Endometrial microvascular endothelial cells (primary cell): ENCODE measurements around the gene ENTPD2. TPM values are rescaled to one million over a fixed set of nuclear protein-coding genes. Genes with fewer than 3 reads are reported as not detected.
"Not testable (repeated sequence)": the region's sequence is repeated elsewhere in the genome, so short reads cannot be mapped to it uniquely, and the experiment has no call there.

Source experiments
- in situ Hi-C: cut with HindIII; loops from 2 replicates; pipeline ENCODE4 v1.10.0; 2017; ENCODE audit warnings: low sequenced_read_pairs, low pct_unique_long_range_greater_than_20kb; ENCODE audit errors: inconsistent ontology term
- total RNA-seq: library from RNA; depleted of rRNA; stranded (reverse); fragments of >200 nt; gene quantifications from one replicate; pipeline ENCODE4 v1.2.3, GENCODE V29; 2015; ENCODE audit errors: inconsistent ontology term

Gene ENTPD2
- total RNA-seq, 1 donor from 2014 or later = not detected

DNA sequence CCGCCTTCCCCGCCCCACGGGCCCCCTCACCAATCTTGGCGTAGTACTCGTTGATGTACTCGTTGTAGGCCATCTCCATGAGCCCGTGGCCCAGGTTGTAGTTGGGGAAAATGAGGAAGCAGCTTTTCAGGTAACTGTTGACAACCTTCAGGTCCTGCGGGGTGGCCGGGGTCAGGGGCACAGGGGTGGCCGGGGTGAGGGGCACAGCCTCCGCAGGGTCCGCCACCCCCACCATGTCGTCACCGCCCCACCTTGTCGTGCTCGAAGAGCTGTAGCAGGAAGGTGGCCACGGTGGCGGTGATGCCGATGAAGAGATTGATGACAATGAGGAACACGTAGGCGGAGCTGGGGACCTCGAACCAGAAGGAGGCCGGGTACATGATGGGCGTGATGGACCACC is 42.7 kb downstream of the ENTPD2 start:
- in situ Hi-C loops = no loop called here

DNA sequence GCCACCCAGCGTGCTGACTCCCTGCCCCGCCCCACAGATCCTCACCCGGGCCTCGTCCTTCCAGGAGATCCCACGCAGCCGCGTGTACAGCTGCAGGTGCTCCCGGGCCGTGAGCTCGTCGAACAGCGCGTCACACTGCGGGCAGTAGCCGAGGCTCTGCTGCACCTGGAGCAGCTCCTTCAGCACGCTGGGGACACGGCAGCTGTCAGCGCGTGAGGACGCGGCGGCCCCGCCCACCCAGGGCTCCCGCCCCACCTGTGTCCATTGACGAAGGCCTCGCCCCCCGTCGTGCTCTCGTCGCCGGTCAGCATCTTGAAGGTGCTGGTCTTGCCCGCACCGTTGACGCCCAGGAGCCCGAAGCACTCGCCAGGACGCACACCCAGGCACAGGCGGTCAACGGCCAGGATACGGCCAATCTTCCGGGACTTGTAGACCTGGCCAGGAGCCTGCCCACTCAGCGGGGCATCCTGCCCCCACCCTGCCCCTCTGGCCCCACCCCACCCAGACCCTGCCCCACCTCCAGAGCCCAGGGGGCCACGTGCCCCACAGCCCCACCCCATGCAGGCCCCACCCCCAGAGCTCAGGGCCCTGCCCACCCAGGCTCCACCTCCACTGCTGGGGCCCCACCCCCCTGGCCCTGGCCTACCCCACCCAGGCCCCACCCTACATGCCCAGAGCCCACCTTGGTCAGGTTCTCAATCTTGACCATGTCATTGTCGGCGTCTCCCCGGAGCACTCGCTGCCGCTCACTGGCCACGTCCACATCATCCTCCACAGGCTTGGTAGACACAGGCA is 43.7 kb downstream of the ENTPD2 start:
- in situ Hi-C loops = no loop called here

DNA sequence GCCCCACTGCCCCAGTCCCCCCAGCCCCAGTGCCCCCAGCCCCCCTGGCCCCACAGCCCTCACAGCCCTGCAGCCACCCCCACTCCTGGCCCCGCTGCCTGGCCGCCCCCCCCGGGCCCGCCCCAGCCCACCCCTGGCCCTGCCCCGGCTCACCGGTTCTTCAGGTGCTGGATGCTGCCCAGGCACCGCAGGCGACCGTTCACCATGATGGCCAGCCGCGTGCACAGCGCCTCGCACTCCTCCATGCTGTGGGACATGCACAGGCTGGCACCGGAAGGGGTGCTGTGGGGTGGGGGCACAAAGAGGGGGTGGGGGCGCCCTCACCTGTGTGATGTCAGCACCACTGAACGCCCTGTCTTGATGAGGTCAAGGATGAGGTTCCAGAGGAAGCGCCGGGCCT is 44.6 kb downstream of the ENTPD2 start:
- in situ Hi-C loops = no loop called here

DNA sequence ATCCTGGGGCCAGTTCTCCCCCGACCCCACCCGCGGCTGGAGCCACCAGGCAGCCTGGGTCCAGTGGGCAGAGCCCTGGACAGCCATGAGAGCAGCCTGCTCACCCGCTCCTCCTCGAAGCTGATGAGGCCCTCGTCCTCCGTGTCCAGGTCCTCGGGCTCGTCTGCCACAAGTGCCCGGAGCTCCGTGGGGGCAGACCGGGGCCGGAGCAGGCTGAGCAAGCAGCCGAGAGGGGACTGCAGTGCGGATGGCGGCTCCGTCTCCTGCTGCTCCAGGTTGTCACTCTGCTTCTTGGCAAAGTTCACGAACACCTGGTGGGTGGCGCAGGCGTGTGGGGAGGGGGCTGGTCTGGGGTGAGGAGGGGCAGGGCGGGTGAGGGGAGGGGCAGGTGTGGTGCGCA is 45.5 kb downstream of the ENTPD2 start:
- in situ Hi-C loops = no loop called here

DNA sequence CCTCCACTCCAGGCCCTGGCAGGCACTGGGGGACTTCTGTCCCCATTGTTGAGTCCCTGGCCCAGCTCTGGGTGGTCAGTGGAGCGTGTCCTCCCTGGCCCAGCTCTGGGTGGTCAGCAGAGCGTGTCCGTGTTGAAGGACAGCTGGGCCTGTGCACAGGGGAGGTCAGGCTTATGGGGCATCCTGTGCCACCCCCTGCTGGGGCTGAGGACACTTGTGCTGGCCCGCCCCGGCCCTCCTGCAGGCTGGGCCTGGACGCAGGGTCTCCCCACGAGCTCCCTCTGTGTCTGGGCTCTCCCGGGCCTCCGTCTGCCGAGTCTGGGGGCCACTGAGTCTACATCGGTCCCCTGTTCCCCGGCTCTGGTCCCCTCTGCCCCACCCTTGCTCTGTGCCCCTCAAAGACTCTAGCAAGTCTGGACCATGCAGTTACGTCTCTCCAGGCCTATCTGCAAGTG is 46.0 kb downstream of the ENTPD2 start:
- in situ Hi-C loops = no loop called here

DNA sequence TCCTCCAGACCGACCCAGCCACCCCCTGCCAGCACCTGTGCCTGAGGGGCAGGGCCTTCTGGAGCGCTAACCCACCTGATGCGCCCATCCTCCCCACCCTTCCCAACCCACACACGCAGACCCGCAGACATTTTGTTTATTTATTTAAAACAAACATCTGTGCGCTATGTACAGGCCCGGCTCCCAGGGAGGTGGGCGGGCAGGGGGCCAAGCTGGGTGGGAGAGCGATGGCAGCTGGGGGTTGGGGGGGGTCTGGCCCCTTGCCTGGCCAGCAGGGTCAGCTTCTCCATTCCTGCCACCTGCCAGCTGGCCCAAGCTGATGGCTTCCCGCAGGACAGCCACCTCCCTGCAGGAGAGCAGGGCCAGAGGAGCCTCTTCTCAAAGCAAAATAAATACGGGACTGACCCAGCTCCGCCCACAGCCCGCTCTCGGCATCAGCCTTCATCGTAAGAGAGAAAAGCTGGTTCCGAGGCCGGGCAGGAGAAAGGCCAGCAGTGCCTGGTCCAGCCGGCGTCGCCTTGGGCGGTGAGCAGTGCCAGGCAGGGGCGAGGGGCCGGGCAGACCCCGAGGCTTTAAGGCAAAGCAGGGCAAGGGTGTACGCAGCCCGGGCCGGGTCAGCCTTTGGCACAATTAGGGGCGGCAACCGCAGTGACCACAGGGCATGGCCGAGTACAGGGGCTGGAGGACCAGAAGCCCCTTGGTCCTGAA is 46.6 kb downstream of the ENTPD2 start:
- in situ Hi-C loops = no loop called here

DNA sequence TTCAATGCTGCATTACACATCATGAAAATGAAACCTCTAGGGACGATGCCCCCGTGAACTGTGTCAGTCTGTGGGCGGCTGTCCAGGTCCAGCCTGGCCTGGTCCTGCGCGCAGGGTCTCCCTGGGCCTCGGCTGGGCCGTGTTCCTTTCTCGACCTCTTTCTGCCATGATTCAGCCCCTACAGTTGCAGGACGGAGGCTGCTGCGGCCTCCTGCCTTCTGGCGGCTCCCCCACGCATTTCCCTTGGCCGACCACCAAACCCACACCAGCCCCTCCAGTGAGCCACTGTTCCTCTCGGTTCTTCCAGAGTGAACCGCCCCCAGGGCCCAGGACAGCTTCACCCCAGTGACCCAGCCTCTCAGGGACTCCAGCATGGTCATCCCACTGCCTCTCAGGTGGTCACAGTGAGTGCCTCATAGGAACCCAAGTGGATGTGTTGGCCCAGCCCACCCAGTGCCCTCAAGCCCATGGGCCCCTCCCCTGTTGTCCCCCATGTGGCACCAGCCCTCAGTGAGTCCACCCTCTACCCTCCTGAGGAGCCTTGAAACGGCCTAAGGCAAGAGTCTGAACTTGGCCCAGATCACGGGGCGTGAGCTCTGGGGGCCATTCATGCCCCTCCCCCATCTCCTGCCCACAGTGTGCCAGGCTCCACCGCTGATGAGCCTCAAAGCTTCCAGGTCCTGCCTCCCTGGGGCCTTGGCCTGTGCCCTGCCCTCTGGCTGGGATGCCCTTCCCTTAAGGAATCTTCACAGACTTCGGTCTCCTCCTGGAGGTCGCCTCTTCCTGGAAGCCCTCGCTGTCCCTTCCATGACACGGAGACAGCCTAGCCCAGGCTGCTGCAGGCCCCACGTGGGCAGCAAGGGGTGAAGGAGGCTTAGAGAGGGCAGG is 47.5 kb downstream of the ENTPD2 start:
- in situ Hi-C loops = no loop called here

DNA sequence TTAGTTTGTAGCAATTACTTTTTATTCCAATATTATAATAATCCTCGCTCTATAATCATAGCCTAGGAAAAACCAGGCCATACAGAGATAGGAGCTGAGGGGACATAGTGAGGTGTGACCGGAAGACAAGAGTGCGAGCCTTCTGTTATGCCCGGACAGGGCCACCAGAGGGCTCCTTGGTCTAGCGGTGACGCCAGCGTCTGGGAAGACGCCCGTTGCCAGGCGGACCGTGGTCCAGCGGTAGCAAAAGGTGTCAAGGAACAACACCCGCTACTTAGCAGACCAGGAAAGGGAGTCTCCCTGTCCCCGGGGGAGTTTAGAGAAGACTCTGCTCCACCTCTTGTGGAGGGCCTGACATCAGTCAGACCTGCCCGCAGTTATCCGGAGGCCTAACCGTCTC is 49.6 kb downstream of the ENTPD2 start:
- in situ Hi-C loops = not testable (repeated sequence)

DNA sequence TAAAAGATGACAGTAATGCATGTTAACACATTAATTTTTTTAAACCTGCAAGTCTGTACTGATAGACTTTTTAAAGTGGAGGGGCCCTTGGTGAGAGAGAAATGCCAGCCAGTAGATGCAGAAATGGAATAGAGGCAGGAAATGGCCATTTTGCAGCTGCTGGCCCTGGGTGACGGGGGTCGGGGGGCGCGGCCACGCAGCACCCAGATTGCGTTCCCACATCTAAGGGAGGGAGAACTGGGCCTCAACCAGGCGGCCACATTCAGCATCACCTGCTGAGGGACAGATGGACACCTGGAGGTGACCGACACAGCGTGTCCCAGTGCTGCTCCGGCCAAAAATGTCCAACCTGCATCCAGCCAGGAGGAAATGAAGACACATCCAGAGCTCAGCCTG is 51.2 kb downstream of the ENTPD2 start:
- in situ Hi-C loops = no loop called here

DNA sequence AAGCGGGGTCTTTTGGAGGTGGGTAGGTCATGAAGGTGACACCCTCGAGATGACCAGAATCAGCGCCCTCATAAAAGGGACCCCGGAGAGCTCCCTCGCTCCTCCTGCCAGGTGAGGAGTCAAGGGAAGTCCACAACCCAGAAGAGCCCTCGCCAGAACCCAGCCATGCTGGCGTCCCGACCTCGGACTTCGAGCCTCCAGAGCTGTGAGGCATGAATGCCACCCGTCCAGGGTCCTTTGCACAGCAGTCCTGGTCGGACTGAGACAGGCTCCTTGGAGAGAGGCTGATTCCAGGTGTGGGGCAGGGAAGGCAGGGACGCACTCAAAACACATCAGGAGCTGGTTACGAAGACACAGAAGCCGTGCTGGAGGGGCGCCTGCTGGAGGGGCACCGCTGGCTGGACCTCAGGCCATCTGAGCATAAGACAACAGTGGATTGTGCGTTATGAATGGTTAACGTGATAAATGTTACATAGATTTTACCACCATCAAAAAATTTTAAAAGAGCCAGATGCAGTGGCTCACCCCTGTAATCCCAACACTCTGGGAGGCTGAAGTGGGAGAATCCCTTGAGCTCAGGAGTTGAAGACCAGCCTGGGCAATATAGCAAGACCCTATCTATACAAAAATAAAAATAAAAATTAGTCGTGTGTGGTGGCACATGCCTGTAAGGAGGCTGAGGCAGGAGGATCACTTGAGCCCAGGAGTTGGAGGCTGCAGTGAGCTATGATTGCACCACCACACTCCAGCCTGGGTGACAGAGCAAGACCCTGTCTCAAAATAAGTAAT is 51.8 kb downstream of the ENTPD2 start:
- in situ Hi-C loops = no loop called here

DNA sequence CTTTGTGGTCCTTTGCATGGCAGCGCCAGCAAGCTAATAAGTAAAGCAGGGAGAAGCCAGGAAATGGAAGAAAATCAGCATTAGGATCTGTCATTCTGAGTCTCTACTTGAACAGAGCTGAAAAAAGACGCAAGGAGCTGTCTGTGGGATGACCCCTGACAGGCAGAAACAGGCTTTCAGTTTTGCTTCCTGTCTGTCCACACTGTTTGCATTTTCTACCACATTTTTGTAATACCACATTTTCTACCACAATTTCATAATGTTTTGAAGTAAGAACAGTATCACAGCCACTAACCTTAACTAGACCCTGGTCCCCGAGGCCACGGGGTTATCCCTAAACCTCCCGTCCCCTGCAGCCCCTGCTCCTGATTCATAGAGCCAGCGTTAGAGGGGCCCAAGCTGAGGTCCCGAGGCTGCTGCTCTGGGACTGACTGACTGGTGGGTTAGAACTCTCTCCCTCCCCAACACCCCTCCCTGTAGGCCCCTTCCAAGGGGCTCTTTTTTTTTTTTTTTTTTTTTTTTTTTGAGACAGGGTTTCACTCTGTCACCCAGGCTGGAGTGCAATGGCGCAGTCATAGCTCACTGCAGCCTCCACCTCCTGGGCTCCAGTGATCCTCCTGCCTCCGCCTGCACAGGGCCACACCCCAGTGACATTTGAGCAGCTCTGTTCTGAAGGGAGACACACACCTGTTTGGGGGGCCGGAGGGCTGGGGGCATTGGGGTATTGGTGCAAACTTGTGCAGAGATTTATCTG is 53.5 kb downstream of the ENTPD2 start:
- in situ Hi-C loops = no loop called here

Other genes with a start within 250 kb of the ENTPD2 start
- 125 TPM for gene RABL6, start 246.1 kb downstream of the ENTPD2 start, total RNA-seq
- gene AJM1, start 211.6 kb downstream of the ENTPD2 start, total RNA-seq = 0.46 TPM
- 95.9 TPM for gene PHPT1, start 204.7 kb downstream of the ENTPD2 start, total RNA-seq
- 1.0 TPM for gene MAMDC4, start 201.7 kb downstream of the ENTPD2 start, total RNA-seq
- gene EDF1, start 187.8 kb downstream of the ENTPD2 start, total RNA-seq = 440 TPM
- 16.7 TPM for gene TRAF2, start 167.5 kb downstream of the ENTPD2 start, total RNA-seq
- 212 TPM for gene FBXW5, start 109.3 kb downstream of the ENTPD2 start, total RNA-seq
- gene C8G, start 108.8 kb downstream of the ENTPD2 start, total RNA-seq = not detected
- gene LCN12, start 101.8 kb downstream of the ENTPD2 start, total RNA-seq = not detected
- gene PTGDS, start 76.6 kb downstream of the ENTPD2 start, total RNA-seq = not detected
- gene LCNL1, start 71.1 kb downstream of the ENTPD2 start, total RNA-seq = not detected
- gene PAXX, start 61.6 kb downstream of the ENTPD2 start, total RNA-seq = 49.0 TPM
- 4.8 TPM for gene CLIC3, start 57.5 kb downstream of the ENTPD2 start, total RNA-seq
- gene ABCA2, start 25.8 kb downstream of the ENTPD2 start, total RNA-seq = 4.0 TPM
- not detected for gene FUT7, start 22.0 kb downstream of the ENTPD2 start, total RNA-seq
- 65.7 TPM for gene NPDC1, start 7.9 kb downstream of the ENTPD2 start, total RNA-seq
- 38.5 TPM for gene SAPCD2, start 16.5 kb upstream of the ENTPD2 start, total RNA-seq
- gene UAP1L1, start 23.5 kb upstream of the ENTPD2 start, total RNA-seq = 13.8 TPM
- 106 TPM for gene MAN1B1, start 32.9 kb upstream of the ENTPD2 start, total RNA-seq
- gene DPP7, start 60.7 kb upstream of the ENTPD2 start, total RNA-seq = 99.2 TPM
- not detected for gene GRIN1, start 85.1 kb upstream of the ENTPD2 start, total RNA-seq
- gene LRRC26, start 116.0 kb upstream of the ENTPD2 start, total RNA-seq = not detected
- gene TMEM210, start 118.0 kb upstream of the ENTPD2 start, total RNA-seq = not detected
- gene ANAPC2, start 134.5 kb upstream of the ENTPD2 start, total RNA-seq = 14.9 TPM
- 117 TPM for gene SSNA1, start 134.6 kb upstream of the ENTPD2 start, total RNA-seq
- 8.8 TPM for gene TPRN, start 146.7 kb upstream of the ENTPD2 start, total RNA-seq
- 28.1 TPM for gene TMEM203, start 151.6 kb upstream of the ENTPD2 start, total RNA-seq
- gene NDOR1, start 151.6 kb upstream of the ENTPD2 start, total RNA-seq = 19.6 TPM
- not detected for gene RNF208, start 168.2 kb upstream of the ENTPD2 start, total RNA-seq
- not detected for gene CYSRT1, start 171.1 kb upstream of the ENTPD2 start, total RNA-seq
- not detected for gene RNF224, start 173.4 kb upstream of the ENTPD2 start, total RNA-seq
- gene SLC34A3, start 176.8 kb upstream of the ENTPD2 start, total RNA-seq = not detected
- gene TUBB4B, start 187.2 kb upstream of the ENTPD2 start, total RNA-seq = 1,061 TPM
- not detected for gene STPG3, start 197.2 kb upstream of the ENTPD2 start, total RNA-seq
- gene NELFB, start 201.3 kb upstream of the ENTPD2 start, total RNA-seq = 72.0 TPM
- gene TOR4A, start 223.7 kb upstream of the ENTPD2 start, total RNA-seq = 53.1 TPM
- 16.1 TPM for gene NRARP, start 248.2 kb upstream of the ENTPD2 start, total RNA-seq